ENCODE results near the gene UROC1.

DNA sequence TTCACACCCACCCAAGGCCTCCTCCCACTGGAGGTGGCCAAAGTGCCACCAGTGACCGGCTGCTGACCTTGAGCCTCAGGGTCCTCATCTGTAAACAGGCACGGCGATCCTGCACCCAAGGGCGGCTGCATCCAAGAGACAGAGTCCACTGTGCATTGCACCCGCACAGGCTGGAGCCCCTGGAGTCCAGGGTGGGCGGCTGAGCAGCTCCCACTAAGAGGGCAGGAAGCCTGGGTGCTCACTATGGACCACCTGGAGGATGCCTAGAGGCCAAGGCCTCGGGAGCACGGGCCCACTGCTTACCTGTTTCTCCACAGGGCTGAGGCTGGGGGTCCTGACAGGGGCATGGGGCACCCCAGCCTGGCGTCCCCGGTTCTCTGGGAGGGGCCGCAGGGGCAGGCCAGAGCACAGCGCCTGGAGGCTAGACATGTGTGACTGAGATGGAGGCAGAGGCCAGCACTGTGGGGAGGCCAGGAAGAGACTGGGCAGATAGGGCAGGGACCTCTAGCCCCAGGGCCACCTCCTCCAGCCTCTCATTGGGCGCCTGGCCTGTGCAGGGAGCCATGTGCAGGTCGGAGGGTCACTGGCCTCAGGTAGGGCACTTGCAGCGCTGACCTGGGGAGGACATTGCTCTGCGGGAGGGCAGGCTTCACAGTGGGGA lies at the start of gene UROC1:
- TF ChIP-seq CTCF (conservative IDR thresholded peaks at IDR 0.05; ENCODE audit: low read length) (no peak), EZH2phosphoT487 (IDR thresholded peaks at IDR 0.05; ENCODE audit: borderline replicate concordance, low read depth, low read length) (no peak)

Measured in OCI-LY7 (cell line).